ENCODE measurements around the gene MGAT4B.
"Not testable (repeated sequence)": the region's sequence is repeated elsewhere in the genome, so short reads cannot be mapped to it uniquely, and the experiment has no call there.

Gene MGAT4B

GRCh38 chr5:179806250-179807048 lies at the start of gene MGAT4B:
TSS of gene MGAT4B (minus strand) at chr5:179806866. CDS start at chr5:179806583, 283 bp downstream.
- peak; percentile 74 for DNase-seq

- no peak for DNase-seq
These were observed 47.7 kb upstream of the MGAT4B start for GRCh38 chr5:179854356-179854755.

- no peak for DNase-seq
These were observed 46.4 kb upstream of the MGAT4B start for GRCh38 chr5:179852993-179853547.

- no peak for DNase-seq
These were observed 35.0 kb upstream of the MGAT4B start for GRCh38 chr5:179841621-179842020.

GRCh38 chr5:179840766-179841165 lies 34.1 kb upstream of the MGAT4B start:
- no peak for DNase-seq

- DNase-seq, result no peak
These were observed 33.7 kb upstream of the MGAT4B start for GRCh38 chr5:179840321-179840720.

GRCh38 chr5:179839328-179840256 lies 32.9 kb upstream of the MGAT4B start:
- no peak for DNase-seq

- no peak for DNase-seq
These were observed 30.7 kb upstream of the MGAT4B start for GRCh38 chr5:179837076-179838011.

GRCh38 chr5:179836225-179837019 lies 29.8 kb upstream of the MGAT4B start:
- peak; percentile 36 for DNase-seq

- DNase-seq, result not testable (repeated sequence)
These were observed 28.2 kb upstream of the MGAT4B start for GRCh38 chr5:179834871-179835270.

GRCh38 chr5:179834120-179834519 lies 27.5 kb upstream of the MGAT4B start:
- DNase-seq, result no peak

GRCh38 chr5:179833709-179834070 lies 27.0 kb upstream of the MGAT4B start:
- no peak for DNase-seq

- no peak for DNase-seq
These were observed 26.5 kb upstream of the MGAT4B start for GRCh38 chr5:179833056-179833708.

GRCh38 chr5:179832039-179832745 lies 25.5 kb upstream of the MGAT4B start:
- no peak for DNase-seq

GRCh38 chr5:179830818-179831468 lies 24.3 kb upstream of the MGAT4B start:
- DNase-seq, result no peak

- no peak for DNase-seq
These were observed 23.2 kb upstream of the MGAT4B start for GRCh38 chr5:179829732-179830435.

GRCh38 chr5:179828756-179829421 lies 22.2 kb upstream of the MGAT4B start:
- no peak for DNase-seq

- peak; percentile 76 for DNase-seq
These were observed 21.0 kb upstream of the MGAT4B start for GRCh38 chr5:179827680-179828079.

All from EL (cell line).